GM12873 (cell line): ENCODE measurements around the gene RPS25.

ENCODE experiments used
- TF ChIP-seq, protein P1 (sequence below): IDR thresholded peaks from 2 replicates; pipeline ENCODE4 v1.5.1; 2012; ENCODE audit warnings: low read depth, mild to moderate bottlenecking, moderate library complexity, low read length, control low read depth; ENCODE audit not compliant: insufficient read depth; ENCODE audit errors: missing control alignments

RPS25 gene

DNA sequence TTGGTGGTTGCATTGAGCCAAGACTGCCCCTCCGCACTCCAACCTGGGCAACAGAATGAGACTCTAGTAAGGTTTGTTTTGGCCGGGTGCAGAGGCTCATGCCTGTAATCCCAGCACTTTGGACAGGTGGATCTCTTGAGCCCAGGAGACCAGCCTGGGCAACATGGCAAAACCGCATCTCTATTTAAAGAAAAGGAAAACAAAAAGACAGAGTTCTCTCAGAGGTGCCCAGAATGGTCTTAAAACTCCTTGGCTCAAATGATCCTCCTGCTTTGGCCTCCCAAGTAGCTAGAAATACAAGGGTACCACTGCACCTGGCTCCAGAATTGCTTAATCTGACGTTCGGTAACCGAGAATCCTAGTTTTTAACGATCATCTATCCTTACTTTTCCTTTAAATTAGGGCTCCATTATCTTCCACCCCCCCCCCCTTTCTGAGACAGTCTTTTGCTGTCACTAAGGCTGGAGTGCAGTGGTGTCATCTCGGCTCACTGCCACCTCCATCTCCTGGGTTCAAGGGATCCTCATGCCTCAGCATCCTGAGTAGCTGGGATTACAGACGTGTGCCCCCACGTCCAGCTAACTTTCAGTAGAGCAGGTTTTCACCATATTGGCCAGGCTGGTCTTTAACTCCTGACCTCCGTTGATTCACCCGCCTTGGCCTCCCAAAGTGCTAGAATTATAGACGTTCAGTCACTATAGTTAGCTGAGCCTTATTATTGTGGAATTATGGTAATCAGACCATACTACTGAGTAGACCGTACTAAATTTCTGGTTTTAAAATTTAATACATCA lies 1.7 kb downstream of the RPS25 start:
- TF ChIP-seq, protein P1, sequence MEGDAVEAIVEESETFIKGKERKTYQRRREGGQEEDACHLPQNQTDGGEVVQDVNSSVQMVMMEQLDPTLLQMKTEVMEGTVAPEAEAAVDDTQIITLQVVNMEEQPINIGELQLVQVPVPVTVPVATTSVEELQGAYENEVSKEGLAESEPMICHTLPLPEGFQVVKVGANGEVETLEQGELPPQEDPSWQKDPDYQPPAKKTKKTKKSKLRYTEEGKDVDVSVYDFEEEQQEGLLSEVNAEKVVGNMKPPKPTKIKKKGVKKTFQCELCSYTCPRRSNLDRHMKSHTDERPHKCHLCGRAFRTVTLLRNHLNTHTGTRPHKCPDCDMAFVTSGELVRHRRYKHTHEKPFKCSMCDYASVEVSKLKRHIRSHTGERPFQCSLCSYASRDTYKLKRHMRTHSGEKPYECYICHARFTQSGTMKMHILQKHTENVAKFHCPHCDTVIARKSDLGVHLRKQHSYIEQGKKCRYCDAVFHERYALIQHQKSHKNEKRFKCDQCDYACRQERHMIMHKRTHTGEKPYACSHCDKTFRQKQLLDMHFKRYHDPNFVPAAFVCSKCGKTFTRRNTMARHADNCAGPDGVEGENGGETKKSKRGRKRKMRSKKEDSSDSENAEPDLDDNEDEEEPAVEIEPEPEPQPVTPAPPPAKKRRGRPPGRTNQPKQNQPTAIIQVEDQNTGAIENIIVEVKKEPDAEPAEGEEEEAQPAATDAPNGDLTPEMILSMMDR: no peak

DNA sequence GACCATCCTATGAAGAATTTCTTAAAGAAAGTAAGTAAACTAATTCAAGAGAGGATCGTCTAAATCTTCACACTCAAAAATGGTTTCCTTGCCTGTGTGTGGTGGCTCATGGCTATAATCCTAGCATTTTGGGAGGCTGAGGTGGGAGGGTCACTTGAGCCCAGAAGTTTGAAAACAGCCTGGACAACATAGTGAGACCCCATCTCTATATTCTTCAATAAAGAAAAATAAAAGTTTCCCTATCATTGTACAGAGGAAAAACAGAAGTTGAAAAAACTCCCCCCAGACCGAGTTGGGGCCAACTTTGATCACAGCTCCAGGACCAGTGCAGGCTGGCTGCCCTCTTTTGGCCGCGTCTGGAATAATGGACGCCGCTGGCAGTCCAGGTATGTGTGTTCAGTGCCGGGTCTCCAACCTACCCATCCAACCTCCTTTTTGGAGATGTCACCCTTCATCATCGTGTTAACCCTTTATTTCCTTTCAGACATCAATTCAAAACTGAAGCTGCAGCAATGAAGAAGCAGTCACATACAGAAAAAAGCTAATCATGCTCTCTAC lies 3.0 kb downstream of the RPS25 start:
- TF ChIP-seq, protein P1: no peak

DNA sequence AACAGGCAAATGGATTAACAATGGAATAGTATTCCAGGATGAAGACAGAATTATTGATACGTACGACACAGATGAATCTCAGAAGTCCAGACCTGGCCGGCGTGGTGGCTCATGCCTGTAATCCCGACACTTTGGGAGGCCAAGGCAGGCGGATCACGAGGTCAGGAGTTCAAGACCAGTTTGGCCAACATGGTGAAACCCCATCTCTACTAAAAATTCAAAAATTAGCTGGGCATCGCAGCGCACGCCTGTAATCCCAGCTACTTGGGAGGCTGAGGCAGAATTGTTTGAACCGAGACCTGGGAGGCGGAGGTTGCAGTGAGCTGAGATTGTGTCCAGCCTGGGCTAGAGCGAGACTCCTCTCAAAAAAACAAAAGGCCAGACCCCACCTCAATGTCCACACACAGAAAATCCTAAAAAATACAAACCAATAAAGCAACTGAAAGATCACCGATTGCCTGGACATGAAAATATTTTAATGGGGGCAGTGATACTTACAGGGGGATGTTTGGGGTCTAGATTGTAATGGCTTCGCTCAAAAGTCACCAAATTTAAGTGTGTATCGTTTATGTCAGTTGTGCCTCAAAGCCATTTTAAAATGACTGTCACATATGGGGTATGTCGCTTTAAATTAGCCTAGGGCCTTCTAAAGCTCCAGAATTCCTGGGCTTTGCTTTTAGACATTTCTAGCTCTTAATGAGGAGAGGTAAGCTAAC lies 3.8 kb downstream of the RPS25 start:
- TF ChIP-seq, protein P1: no peak

DNA sequence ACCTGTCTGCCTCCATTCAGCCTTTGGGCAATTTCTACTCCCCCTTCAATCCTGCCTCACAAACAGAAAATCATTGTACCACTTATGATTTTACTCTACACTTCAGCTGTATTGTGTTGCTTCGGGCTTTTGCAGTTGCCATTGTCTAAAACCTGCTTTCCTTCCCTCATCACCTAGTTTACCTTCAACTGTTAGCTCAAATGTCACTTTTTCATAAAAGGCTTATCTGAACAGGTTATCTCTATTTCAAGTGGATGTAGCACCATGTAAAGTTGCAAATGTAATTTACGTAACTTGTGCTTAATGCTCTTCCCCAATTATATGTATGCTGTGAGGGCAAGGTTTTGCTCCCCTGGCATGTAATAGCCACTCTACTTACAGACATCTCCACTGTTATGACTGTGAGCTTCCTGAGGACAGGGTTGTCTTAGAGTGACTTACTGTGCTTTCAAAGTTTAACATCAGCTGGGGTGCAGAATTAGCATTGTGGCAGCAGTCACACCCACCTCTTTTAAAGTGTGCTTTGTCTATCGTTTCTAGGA lies 5.4 kb downstream of the RPS25 start:
- TF ChIP-seq, protein P1: no peak

DNA sequence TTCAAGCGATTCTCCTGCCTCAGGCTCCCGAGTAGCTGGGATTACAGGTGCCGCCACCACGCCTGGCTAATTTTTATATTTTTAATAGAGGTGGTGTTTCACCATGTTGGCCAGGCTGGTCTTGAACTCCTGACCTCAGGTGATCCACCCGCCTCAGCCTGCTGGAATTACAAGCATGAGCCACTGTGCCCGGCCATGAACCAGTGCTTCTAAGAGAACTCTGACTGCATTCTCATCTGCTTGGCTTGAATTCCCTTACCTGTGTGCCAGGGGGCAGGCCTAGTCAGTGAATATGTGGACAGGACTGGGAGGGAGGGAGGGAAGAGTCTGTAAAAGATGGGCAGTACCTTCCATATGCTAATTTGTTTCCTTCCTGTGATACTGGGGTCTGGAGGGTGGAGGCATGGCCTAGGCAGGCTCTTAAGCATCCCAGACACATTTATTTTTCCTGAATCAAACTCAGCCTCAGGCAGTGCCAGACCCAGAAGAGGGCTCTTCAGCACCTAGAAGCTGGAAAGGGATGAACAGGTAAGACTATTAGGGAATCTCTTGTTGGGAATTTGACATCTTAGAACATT lies 6.6 kb downstream of the RPS25 start:
- TF ChIP-seq, protein P1: no peak

DNA sequence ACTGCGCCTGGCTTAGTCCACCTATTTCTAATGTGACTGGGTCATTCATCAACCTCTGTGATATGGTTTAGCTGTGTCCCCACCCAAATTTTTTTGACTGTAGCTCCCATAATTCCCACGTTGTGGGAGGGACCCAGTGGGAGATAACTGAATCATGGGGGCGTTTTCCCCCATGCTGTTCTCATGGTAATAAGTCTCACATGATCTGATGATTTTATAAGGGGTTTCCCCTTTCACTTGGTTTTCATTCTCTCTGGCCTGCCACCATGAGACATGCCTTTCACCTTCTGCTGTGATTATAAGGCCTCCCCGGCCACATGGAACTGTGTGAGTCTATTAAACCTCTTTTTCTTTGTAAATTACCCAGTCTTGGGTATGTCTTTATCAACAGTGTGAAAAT lies 11.5 kb downstream of the RPS25 start:
- TF ChIP-seq, protein P1: no peak

DNA sequence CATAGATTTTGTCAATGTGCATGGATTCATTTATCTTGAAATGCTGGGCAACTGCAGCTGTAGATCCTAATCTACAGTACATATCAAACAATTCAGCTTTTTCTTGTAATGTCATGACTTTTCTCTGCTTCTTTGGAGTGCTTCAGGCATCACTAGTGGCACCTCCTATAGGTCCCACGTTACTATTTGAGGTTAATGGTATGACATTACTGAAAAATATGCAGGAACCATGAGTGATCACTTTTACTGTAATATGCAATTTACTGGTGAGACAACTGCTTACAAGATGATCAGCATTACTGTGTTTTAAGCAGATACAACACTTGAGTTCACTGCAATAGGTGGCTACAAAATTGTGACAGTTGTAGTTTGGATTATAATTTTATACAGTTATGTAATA lies 17.2 kb downstream of the RPS25 start:
- TF ChIP-seq, protein P1: no peak
